Activated CD4-positive, alpha-beta T cell treated with anti-CD3 and anti-CD28 coated beads for 1 hour (primary cell): ENCODE results near the gene FAM168A.
A peak's percentile ranks its signal among the peaks of the same experiment; 100 is the strongest.

Experiments
- DNase-seq: peaks from one replicate; pipeline ENCODE4 v3.0.0-alpha.2; 2020

The FAM168A gene

DNA sequence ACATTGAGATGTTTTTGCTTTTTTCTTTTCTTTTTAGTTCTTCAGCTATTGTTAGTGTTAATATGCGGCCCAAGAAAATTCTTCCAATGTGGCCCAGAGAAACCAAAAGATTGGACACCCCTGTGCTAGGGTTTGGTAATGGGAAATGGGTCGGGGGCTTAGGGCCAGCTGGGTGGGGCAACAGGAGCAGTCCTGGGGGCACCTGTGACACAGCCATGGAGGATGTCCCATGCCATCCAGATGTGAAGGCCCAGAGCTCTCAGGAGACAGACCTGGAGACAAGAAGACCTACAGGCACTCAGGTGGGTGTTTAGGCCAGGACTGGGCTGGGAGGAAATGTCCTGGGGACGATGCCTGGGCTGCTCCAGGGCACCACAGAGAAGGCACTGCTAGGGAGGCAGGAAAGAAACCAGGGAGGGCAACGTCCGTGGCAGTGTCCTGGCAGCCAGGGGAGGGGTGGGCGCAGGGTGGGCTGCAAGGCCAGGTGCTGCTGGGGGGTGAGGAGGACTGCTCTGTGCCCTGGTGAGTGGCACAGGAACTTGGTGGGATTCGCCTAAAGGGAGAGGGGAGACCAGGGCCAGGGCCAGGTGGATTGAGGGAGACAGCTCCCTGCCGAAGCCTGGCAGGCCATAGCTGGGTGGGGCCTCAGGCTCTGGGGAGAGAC is 200.3 kb downstream of the FAM168A start:
- DNase-seq: no peak

GRCh38 chr11:73396985-73397384 is 200.9 kb downstream of the FAM168A start:
- DNase-seq: no peak

- DNase-seq: no peak
Measured at GRCh38 chr11:73396251-73396930, 201.5 kb downstream of the FAM168A start.

DNA sequence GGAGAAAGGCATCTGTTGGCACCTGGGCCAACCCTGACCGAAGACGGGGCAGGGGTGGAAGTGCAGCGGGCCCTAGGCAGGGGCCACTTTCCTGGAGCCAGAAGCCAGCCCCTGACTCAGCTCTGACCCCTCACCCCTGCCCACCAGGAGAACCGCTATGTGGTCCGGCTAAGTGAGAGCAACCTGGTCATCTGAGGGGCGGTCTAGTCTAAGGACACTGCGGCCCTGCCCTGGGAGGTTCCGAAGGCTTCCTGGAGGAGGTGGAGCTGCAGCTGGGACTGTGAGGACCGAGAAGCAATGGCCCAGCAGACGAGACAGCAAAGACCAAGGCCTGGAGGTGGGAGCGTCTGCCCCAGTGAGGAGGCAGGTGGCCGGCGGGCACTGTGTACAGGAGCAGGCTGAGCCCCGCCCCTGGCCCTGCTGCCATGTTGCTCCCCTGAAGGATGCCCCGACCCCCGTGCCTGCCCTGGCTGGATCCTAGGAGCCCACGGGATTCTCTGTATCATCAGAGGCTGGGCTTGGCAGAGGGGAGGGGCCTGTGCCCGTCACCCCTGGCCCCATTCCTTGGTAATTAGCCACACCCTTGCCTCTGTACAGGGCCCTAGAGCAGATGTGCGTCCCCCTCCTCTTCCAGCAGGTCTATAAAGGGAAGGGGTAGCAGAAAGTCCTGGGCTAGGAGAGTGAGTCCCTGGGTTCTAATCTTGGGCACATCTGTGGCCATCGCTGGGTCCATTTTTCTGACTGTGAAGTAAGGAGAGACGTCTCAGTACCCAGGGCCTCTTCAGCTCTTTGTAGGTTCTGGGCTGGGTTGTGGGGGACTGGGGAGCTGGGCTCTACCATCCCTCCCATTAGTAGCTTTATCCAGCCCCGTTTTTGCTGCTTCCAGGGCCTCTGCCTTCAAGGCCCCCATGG is 202.4 kb downstream of the FAM168A start:
- no peak for DNase-seq

DNA sequence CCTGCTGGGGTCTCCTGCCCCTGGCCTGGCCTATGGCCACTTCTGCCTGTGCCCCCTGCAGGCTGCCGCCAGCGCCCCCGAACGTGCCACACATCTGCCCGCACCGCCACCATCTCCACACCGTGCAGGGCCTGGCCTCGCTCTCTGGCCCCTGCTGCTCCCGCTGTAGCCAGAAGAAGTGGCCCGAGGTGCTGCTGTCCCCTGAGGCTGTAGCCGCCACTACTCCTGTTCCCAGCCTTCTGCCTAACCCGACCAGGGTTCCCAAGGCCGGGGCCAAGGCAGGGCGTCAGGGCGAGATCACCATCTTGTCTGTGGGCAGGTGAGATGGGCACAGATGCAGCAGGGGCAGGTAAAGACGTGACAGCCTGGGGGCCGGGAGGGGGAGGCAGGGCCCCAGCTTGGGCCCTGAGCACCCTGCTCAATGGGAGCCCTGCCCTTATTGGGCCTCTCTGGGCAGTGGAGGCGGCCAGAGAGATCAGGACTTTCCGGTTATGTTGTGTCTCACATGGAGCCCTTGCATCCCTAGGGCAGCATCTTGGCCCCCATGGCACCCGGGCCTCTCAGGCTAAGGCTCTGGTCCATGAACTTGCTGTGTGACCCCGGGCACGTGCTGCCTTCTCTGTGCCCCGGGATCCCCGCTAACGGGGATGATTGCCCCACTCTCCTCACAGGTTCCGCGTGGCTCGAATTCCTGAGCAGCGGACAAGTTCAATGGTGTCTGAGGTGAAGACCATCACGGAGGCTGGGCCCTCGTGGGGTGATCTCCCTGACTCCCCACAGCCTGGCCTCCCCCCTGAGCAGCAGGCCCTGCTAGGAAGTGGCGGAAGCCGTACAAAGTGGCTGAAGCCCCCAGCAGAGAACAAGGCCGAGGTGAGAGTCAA is 203.3 kb downstream of the FAM168A start:
- no peak for DNase-seq

DNA sequence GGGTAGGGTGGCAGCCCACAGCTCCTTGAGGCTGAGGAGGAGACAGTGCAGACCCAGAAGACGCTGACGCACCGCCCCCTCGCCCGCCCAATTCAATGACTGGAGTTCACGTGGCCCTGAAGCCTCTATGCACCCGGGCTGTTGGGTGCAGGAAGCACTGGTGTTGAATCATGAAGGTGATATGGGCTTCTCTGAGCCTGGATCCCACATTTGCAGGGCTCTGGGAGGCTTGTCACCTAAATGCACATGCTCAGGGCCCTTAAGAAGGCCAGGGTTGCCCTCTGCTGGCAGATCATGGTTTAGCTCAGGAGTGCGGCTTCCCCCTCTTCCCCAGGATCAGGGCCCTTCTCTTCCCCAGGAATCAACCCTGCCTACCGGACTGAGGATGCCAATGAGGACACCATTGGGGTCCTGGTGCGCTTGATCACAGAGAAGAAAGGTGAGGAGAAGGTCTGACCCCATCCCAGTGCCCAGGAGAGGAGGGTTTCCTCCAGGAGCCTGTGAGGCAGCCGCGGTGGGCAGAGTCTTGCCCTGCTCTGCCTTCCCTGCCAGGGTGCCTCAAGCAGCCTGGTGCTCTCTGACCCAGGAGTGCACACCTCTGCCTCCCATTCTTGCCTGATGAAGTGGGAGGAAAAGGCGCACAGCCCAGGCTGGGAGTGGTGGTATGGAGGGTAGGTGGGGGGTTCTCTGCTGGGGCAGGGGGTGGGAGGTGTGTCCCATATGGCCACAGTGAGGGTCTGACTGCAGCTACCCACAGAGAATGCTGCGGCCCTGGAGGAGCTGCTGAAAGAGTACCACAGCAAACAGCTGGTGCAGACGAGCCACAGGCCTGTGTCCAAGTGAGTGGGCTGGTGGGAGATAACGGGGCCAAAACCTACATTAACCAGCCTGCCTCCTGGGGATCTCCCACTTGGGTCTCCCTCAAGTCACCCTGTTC is 204.2 kb downstream of the FAM168A start:
- peak; percentile 47 for DNase-seq

DNA sequence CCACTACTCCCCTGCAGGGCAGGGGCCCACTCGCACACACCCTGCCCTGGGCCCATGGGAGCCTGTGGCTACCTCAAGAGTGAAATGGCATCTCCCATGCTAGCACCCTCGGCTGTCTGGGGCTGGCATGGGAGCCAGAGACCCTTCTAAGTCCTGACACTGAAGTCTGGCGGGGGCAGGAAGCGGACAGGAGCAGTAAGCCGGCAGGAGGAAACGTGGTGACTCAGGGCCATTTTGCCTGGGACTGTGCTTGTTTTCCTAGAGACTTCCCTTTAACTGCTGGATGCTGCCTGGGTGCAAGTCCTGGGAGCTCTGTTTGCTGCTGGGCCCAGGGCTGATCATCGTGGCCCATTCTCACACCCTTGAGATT is 204.9 kb downstream of the FAM168A start:
- no peak for DNase-seq

GRCh38 chr11:73392108-73393010 is 205.6 kb downstream of the FAM168A start:
- no peak for DNase-seq

DNA sequence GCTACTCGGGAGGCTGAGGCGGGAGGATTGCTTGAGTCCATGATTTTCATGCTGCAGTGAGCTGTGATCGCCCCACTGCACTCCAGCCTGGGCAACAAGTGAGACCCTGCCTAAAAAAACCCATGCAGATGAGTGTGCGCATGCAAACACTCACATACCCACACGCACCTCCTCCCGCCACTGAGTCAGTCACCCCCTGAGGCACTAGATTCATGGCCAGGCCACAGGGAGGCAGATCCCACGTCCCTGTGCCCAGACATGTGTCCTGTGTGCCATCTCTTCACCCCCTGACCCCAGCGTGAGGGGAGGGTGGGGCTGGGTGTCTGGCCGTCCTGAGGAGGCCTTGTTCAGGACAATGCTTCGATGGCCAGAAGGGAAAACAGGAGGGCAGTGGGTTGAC is 206.2 kb downstream of the FAM168A start:
- DNase-seq: no peak

- DNase-seq: no peak
Measured at GRCh38 chr11:73390601-73391565, 207.0 kb downstream of the FAM168A start.

- no peak for DNase-seq
Measured at GRCh38 chr11:73389916-73390315, 208.0 kb downstream of the FAM168A start.

DNA sequence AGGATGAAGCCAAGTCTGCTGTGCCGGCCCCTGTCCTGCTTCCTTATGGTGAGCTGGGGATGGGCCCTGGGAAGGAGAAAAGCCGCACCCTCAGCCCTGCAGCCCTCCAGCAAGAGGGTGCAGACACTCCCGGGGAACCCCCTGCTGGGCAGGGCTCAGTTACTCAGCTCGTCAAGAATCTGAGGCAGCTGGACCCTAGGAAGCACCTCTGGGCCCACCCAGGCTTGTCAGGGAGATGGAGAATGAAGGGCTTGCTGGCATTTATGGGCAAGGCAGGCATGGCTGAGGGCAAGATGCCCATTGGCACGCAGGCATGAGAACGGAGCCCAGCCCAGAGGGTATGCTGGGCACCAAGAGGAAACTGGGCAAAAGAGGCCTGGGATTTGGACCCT is 208.8 kb downstream of the FAM168A start:
- no peak for DNase-seq

DNA sequence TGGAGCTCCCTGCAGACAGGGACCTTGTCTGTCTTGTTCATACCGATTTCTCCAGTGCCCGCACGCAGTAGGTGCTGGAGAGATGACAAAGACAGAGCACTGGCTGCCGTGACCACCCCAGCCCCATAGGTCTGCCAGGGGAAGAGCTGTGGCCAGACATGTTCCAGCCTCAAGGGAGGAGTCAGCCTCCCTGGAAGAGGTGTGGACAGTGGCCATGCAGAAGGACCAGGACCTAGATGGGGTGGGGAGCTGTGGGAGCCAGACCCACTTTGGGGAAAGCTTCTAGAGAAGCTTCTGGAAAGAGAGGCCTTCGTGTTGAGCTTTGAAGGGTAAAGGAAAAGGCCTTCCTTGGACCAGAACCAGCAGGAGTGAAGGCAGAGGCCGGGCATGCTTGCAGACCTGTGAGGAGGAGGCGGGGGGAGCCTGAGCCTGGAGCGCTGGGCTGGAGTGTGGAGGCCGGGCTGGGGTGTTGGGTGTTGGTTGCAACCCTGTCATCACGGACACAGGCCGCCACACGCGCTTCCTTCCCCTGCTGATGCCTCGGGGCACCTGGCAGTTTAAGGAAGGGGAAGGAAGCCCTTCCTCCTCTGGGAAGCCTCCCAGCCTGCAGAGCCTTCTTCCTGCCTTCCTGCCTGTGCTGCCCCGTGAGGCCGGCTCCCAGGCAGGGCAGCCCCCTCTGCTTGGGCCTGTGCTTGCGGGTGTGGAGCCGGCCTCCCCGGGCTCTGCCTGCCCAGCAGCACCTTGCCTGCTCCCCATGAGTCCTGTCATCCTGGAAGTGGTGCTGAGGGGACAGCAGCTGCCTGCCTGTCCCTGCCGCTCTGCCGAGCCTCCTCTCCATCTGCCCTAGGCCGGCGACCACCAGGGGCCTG is 209.4 kb downstream of the FAM168A start:
- no peak for DNase-seq

- no peak for DNase-seq
Measured at GRCh38 chr11:73387594-73388264, 210.2 kb downstream of the FAM168A start.

DNA sequence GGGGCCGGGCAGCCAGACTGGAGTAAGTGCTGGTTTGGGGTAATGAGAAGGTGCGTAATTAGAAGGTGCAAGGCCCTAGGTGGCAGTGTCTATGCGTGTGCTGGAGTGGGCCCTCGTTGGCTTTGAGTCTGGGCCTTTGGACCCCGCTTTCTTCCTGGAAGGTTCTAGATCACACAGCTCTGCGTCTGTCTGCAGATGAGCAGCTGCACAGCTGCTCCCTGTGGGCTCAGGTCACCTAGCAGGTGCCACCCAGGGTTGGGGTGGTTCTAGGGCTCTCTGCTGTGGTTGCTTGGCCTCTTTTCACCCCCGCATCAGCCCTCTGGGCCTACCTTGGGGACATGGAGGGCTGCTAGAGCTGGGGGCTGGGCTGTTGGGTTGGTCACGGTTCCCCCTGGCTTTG is 211.4 kb downstream of the FAM168A start:
- no peak for DNase-seq

- no peak for DNase-seq
Measured at GRCh38 chr11:73386016-73386415, 211.9 kb downstream of the FAM168A start.

DNA sequence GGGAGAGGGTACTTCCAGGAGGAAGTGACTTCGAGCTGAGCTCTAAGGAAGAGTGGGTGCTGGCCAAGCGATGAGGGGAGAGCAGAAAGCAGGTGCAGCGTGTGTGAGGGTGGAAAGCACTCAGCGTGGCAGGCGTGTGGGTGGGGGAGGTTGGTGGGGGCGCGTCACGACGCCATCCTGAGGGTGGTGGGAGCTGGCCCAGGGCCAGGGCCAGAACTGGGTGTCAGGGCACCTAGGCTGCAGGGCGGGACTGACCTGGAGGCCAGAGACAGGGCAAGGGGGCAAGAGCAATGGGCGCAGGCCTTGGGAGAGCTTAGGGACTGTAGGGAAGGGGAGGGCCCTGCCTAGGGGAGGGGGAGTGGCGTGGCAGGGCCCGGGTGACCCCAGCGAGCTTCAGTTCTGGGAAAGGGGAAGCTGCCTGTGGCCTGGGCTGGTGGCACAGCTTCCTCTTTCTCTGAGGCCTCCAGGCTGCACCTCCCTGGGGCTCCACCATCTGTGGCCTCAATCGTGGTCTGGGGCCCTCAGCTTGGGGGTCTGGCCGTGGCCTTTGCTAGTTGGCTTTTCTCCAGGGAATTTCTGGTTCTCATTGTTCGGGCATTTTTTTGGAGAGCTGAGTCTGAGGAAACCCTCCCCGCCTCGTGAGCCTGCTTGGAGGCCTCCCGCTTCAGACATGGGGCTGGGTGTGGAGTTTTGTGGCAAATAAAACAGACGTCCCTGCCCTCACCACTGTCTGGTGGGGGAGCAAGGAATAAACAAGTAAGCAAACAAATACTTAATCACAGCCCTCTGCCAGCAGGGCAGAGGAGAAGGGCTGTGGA is 212.8 kb downstream of the FAM168A start:
- DNase-seq: no peak
